Activated CD4-positive, alpha-beta T cell treated with anti-CD3 and anti-CD28 coated beads, Interleukin-2, amount 10 ng/mL, durations not matched to agents 7 days and 5 days (primary cell): ENCODE data around the gene CLEC4D. TPM values are rescaled to one million over a fixed set of nuclear protein-coding genes. Genes with fewer than 3 reads are reported as not detected.
"Not testable (repeated sequence)": the region's sequence is repeated elsewhere in the genome, so short reads cannot be mapped to it uniquely, and the experiment has no call there.

ENCODE experiments used
- CTCF ChIA-PET: fragments of 350-600 bp; sonication (Branson Sonifier 250); formaldehyde crosslinking; loops from one replicate; lab custom pipeline; 2021; ENCODE audit warnings: antibody characterized with exemption; lab: Charles Lee
- POLR2A ChIA-PET: fragments of 350-600 bp; sonication (Branson Sonifier 250); formaldehyde crosslinking; loops from one replicate; lab custom pipeline; 2021; ENCODE audit warnings: antibody characterized with exemption; lab: Charles Lee
- DNase-seq: peaks from one replicate; pipeline ENCODE4 v3.0.0-alpha.2; 2020
- H3K27ac Mint-ChIP-seq: one replicate; pipeline ENCODE4 v1.8.0; 2021; ENCODE audit warnings: mild to moderate bottlenecking, moderate library complexity, mixed read lengths
- H3K27me3 Mint-ChIP-seq: one replicate; pipeline ENCODE4 v1.8.0; 2021; ENCODE audit warnings: mixed read lengths
- H3K36me3 Mint-ChIP-seq: one replicate; pipeline ENCODE4 v1.8.0; 2021; ENCODE audit warnings: low read depth, mixed read lengths
- H3K4me1 Mint-ChIP-seq: one replicate; pipeline ENCODE4 v1.8.0; 2021; ENCODE audit warnings: mixed read lengths
- H3K4me3 Mint-ChIP-seq: one replicate; pipeline ENCODE4 v1.8.0; 2021; ENCODE audit warnings: mild to moderate bottlenecking, moderate library complexity, mixed read lengths
- H3K9me3 Mint-ChIP-seq: one replicate; pipeline ENCODE4 v1.8.0; 2021; ENCODE audit warnings: mixed read lengths
- total RNA-seq, 2 experiments: library from RNA; stranded (reverse); gene quantifications; one replicate each; pipeline ENCODE4 v1.2.3, GENCODE V29; 2021

The CLEC4D gene
- total RNA-seq, 2 experiments from 2014 or later, result not detected

DNA sequence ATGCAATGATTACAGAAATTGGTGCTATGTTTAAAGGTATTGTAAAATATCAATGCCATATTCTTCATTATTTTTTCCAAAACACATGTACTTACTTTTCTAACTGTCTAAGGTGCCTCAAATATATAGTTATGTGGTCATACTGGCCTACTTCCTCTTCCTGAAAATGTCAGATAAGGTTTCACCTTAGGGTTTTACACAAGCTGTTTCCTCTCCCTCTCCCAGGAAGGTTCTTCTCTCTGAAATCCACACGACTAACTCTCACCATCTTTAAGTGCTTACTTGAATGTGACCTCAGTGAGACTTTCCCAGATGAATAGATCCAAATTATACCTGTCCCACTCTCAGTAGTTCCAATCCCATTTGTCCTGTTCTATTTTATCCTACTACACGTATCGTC lies 11.6 kb upstream of the CLEC4D start:
- CTCF ChIA-PET, result no interaction called here
- no peak overlapping the region for H3K27ac Mint-ChIP-seq

DNA sequence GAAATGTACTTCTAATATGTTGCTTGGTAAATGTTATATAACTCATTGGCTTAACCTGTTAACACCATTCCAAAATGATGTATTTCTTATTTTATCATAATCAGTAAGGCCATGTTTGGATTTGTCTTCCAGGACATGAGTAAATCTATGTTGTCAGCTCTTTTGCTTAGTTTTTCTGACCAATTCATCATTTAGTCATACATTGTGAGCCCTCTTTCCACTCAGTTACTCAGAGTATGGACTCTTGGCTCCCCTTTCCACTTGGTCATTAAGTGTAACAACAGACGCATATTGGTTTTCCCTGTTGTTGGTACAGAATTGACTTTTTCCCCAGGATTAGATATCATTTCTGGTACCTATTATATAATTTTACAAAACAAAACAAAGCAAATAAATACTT lies 9.0 kb upstream of the CLEC4D start:
- no peak for DNase-seq

More for the DNA sequence above, 11.6 kb upstream of the CLEC4D start:
- peaks cover 4% of the 10 kb centered on the region for H3K4me1 Mint-ChIP-seq
- no peaks in the 10 kb centered on the region for H3K9me3 Mint-ChIP-seq
- H3K27me3 Mint-ChIP-seq, result peaks cover 41% of the 10 kb centered on the region
- H3K36me3 Mint-ChIP-seq, result no peaks in the 10 kb centered on the region
- no peak overlapping the region for H3K4me3 Mint-ChIP-seq
- POLR2A ChIA-PET, result interaction anchor here (0.5 kb wide), 1 partner anchor 26 kb away, joined by 3 read pairs; no protein-coding TSS in a partner anchor
- DNase-seq, result no peak

DNA sequence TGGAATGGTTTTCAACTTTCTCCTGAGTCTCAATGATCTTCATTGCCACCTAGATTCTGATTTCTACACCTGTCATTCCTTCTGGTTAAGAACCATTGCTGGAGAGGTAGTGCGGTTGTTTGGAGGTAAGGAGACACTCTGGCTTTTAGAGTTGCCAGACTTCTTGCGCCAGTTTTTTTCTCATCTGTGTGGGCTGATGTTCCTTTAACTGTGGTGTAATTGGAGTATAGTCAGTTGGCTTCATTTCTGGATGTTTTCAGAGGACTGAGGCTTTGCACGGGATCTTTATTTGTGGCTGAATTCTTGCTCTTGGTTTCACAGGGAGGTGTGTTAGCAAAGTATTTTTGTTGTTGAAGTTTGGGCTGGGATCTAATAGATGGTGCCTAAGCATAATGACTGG lies 5.7 kb upstream of the CLEC4D start:
- H3K4me1 Mint-ChIP-seq, result no peaks in the 10 kb centered on the region
- ChIA-PET CTCF (no interaction called here), POLR2A (no interaction called here)
- H3K9me3 Mint-ChIP-seq, result no peaks in the 10 kb centered on the region
- H3K27me3 Mint-ChIP-seq, result peaks cover 39% of the 10 kb centered on the region
- no peak overlapping the region for H3K4me3 Mint-ChIP-seq
- H3K27ac Mint-ChIP-seq, result no peak overlapping the region
- H3K36me3 Mint-ChIP-seq, result no peaks in the 10 kb centered on the region
- DNase-seq, result no peak

More for the DNA sequence above, 9.0 kb upstream of the CLEC4D start:
- Mint-ChIP-seq H3K27me3 (peaks cover 39% of the 10 kb centered on the region), H3K27ac (no peak overlapping the region), H3K9me3 (no peaks in the 10 kb centered on the region), H3K4me1 (peaks cover 4% of the 10 kb centered on the region), H3K4me3 (no peak overlapping the region), H3K36me3 (no peaks in the 10 kb centered on the region)
- CTCF ChIA-PET, result no interaction called here
- POLR2A ChIA-PET, result no interaction called here

DNA sequence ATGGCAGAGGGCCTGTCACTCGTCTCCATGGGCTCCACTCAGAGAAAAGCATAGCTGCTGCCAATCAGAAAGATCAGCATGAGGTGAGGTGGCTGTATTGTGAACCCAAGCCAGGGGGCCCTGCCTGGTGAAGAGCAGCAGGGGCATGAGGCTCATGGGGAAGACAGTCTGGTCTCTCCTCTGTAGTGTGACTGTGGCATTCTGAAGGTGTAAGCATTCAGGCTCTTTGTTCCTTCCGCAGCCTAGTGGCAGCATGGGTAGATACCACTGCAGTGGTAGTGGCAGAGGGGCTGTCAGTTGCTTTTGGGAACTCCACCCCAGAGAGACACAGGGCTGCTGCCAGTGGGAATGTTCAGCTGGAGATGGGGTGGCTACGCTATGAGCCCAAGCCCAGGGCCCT lies 5.1 kb upstream of the CLEC4D start:
- Mint-ChIP-seq H3K36me3 (no peaks in the 10 kb centered on the region), H3K27ac (no peak overlapping the region), H3K9me3 (no peaks in the 10 kb centered on the region), H3K4me1 (no peaks in the 10 kb centered on the region), H3K27me3 (peaks cover 41% of the 10 kb centered on the region), H3K4me3 (no peak overlapping the region)
- DNase-seq, result no peak
- POLR2A ChIA-PET, result no interaction called here
- CTCF ChIA-PET, result no interaction called here

DNA sequence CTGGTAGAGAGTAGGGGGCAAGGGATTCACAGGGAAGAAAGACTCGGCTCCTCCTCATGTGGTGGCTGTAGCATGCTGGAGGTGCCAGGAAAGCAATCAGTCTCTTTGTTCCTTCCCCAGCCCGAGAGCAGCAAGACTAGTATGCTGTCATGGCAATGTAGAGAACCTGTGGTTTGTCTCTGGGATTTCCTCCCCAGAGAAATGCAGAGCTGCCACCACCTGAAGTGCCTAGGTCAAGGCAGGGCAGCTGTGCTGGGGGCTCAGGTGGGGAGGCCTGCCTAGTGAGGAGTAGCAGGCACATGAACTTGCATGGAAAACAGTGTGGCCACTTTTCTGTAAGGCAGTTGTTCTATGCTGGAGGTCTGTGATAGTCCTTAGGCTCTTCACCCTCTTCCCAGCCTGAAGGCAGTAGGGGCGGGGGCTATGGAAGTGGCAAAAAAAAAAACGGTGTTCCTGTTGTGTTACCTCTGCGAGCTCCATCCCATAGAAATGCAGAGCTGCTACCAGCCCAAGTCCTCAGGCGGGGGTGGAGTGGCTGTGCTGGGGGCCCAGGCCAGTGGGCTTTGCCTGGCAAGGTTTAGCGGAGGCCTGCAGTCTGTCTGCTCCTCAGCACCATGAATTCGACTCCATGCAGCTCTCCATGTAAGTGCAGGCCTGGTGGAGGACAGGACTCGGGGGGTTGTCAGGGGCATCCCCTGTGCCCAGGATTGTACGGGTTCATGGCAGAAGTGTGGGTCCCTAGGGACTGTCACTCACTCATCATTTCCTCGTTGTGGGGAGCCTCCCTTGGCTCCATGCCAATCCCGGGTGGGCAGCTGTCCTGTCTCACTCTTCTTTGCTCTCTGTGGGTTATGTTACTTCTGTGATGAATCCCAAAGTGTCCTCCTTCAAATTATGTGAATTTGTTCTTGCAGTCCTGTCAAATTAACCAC lies 4.1 kb upstream of the CLEC4D start:
- Mint-ChIP-seq H3K4me1 (no peaks in the 10 kb centered on the region), H3K27ac (no peak overlapping the region), H3K27me3 (peaks cover 45% of the 10 kb centered on the region), H3K4me3 (no peak overlapping the region), H3K36me3 (no peaks in the 10 kb centered on the region), H3K9me3 (no peaks in the 10 kb centered on the region)
- POLR2A ChIA-PET, result no interaction called here
- no peak for DNase-seq
- CTCF ChIA-PET, result interaction anchor here (0.6 kb wide), 1 partner anchor 915 kb away, joined by 3 read pairs; no protein-coding TSS in a partner anchor

DNA sequence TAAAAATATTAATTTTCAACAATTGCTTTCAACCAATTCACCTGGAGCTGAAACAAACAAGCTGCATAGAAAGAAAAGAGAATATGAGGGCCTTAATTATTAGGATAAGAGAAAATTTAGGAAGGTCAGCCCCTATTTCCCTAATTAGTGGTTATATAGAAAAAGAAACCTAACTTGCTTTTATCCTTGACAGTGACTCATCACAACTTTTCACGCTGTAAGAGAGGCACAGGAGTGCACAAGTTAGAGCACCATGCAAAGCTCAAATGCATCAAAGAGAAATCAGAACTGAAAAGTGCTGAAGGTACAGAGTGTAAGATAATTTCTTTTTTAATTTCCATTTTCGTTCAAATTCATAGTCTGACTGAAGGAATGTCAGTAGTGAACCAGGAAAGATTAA lies 4.7 kb downstream of the CLEC4D start:
- CTCF ChIA-PET, result no interaction called here
- POLR2A ChIA-PET, result no interaction called here
- Mint-ChIP-seq H3K36me3 (no peaks in the 10 kb centered on the region), H3K27ac (no peak overlapping the region), H3K4me3 (no peak overlapping the region), H3K4me1 (no peaks in the 10 kb centered on the region), H3K9me3 (peaks cover 3% of the 10 kb centered on the region), H3K27me3 (peaks cover 54% of the 10 kb centered on the region)
- no peak for DNase-seq

DNA sequence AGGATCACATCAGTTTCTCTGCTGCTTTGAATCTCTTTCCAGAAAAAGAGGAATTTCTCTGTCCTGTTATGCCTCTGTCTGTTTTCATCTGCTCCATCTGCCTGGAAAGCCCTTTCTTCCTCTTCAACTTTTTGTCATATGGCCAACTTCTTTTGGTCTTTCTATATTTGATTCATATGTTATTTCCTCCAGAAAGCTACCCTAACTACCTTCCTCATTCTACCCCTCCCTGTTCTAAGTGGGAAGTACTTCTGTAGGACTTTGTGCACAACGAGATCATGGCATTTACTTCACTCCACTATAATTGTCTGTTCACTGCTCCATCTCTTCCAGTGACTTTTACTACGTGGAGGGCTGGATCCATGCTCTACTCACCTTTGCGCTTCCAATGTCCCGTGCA lies 5.9 kb downstream of the CLEC4D start:
- H3K27me3 Mint-ChIP-seq, result peaks cover 59% of the 10 kb centered on the region
- no peaks in the 10 kb centered on the region for H3K4me1 Mint-ChIP-seq
- POLR2A ChIA-PET, result no interaction called here
- no peak overlapping the region for H3K4me3 Mint-ChIP-seq
- H3K36me3 Mint-ChIP-seq, result no peaks in the 10 kb centered on the region
- H3K9me3 Mint-ChIP-seq, result peaks cover 4% of the 10 kb centered on the region
- CTCF ChIA-PET, result no interaction called here
- DNase-seq, result no peak
- H3K27ac Mint-ChIP-seq, result no peak overlapping the region

DNA sequence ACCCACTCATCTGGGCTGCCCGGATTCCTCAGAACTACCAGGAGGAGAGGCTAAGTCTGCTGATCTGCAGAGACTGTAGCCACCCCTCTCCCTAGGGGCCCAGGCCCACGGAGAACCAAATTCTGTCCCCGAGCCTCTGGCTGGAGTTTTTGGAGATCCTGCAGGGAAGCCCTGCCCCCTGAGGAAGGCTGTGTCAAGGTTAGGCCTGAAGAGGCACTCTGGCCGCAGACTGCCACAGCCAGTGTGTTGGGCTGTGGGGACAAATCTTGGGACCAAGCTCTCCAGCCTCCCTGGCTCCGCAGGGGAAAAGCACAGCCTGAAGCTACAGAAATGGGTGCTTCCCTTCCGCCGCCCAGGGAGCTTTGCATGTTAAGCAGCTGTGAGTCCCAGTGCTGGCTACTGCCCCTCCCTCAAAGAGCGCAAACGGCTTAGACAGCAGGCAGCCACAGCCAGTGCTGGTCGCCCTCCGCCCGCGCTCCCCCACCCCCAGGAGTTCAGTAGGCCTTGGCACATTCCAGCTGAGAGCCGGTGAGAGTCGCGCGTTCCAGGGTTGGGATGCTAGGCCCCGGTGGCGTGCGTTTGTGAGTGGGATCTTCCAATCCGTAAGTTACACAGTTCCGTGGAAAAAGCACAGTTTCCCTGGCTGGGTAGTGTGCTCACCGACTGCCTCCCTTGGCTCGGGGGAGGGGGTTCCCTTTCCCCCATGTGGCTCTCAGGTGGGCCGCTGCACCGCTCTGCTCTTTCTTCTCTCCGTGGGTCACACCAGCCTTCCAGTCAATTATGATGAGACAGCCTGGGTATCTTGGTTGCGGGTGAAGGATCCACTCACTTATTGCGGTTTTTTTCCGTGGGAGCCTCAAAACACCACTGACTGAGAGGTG lies 14.2 kb downstream of the CLEC4D start:
- ChIA-PET POLR2A (interaction anchor here (0.6 kb wide), 1 partner anchor 26 kb away, joined by 3 read pairs; no protein-coding TSS in a partner anchor), CTCF (interaction anchor here (0.6 kb wide), 1 partner anchor 77 kb away, joined by 3 read pairs; no protein-coding TSS in a partner anchor)
- H3K4me1 Mint-ChIP-seq, result no peaks in the 10 kb centered on the region
- no peak overlapping the region for H3K27ac Mint-ChIP-seq
- no peak for DNase-seq
- H3K27me3 Mint-ChIP-seq, result peaks cover 47% of the 10 kb centered on the region
- no peak overlapping the region for H3K4me3 Mint-ChIP-seq
- H3K36me3 Mint-ChIP-seq, result no peaks in the 10 kb centered on the region
- peaks cover 13% of the 10 kb centered on the region for H3K9me3 Mint-ChIP-seq

DNA sequence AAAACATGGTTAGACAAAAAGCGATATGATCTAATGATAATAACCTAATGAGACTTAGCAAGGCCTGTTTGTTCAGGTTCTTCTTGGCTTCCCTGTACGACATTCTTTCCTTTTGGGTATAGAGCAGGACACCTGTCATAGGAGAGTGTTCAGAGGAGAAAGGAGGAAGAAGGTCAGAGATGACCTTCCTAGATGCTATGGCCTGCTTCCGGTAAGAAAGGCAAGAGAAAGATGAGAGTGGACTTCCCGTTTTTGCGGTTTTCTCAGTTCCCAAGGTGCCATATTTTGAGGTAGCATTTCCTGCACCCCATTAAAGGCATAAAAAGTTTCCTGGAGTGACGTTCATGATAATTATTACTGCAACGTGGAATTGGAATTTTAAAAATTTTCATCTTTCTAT lies 18.7 kb downstream of the CLEC4D start:
- no peak overlapping the region for H3K4me3 Mint-ChIP-seq

DNA sequence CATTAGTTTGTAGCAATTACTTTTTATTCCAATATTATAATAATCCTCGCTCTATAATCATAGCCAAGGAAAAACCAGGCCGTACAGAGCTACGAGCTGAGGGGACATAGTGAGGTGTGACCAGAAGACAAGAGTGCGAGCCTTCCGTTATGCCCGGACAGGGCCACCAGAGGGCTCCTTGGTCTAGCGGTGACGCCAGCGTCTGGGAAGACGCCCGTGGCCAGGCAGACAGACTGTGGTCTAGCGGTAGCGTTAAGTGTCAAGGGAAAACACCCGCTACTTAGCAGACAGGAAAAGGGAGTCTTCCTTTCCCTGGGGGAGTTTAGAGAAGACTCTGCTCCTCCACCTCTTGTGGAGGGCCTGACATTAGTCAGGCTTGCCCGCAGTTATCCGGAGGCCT lies 24.5 kb downstream of the CLEC4D start:
- POLR2A ChIA-PET, H3K9me3 Mint-ChIP-seq, H3K4me1 Mint-ChIP-seq, H3K27ac Mint-ChIP-seq, CTCF ChIA-PET, H3K4me3 Mint-ChIP-seq, H3K36me3 Mint-ChIP-seq, DNase-seq: not testable (repeated sequence)
- H3K27me3 Mint-ChIP-seq, result peaks cover 49% of the 10 kb centered on the region

More for the DNA sequence above, 18.7 kb downstream of the CLEC4D start:
- no peaks in the 10 kb centered on the region for H3K4me1 Mint-ChIP-seq
- CTCF ChIA-PET, result no interaction called here
- H3K27ac Mint-ChIP-seq, result no peak overlapping the region
- DNase-seq, result no peak
- no peaks in the 10 kb centered on the region for H3K9me3 Mint-ChIP-seq
- POLR2A ChIA-PET, result no interaction called here
- no peaks in the 10 kb centered on the region for H3K36me3 Mint-ChIP-seq
- H3K27me3 Mint-ChIP-seq, result peaks cover 31% of the 10 kb centered on the region

DNA sequence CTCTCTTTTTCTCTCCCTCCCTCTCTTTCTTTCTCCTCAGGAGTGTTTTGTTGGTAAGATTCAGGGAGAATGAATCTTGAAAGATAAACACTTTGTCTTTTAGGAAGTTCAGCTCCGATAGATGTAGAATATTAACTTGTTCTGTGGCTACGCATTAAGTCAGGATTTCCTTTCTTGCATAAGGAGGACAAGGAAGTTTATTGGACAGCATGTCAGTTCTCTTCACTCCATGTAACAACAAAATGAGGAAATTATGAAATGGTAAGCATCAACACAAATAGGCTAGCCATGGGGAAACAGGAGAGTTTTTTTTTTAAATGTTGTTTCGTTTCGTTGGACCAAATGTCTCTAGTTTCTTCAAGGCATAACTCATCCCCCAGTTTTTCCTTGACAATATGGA lies 27.5 kb downstream of the CLEC4D start, which contains the start of gene CLEC4E:
CLEC4E (minus strand) TSS at position 75 of the 400 bp plus-strand sequence. CDS start 108 bp downstream, outside the sequence.
- H3K9me3 Mint-ChIP-seq, DNase-seq, H3K4me1 Mint-ChIP-seq, CTCF ChIA-PET, H3K36me3 Mint-ChIP-seq, POLR2A ChIA-PET, H3K4me3 Mint-ChIP-seq, H3K27ac Mint-ChIP-seq: not testable (repeated sequence)
- H3K27me3 Mint-ChIP-seq, result peaks cover 33% of the 10 kb centered on the region

DNA sequence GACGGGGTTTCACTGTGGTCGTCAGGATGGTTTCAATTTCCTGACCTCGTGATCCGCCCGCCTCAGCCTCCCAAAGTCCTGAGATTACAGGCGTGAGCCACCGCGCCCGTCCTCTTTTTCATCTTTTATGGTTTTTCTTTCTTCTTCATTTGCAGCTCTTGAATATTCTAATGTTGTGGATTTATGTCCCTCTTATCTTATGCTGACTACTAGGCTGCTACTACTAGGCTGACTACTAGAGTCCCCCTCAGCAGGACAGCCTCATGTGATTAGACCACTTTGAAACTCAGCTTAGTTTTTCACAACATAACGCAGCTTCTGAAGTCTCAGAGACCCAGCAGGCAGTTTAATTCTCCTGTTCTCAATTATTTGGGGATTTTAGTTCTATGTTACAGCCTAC lies 28.3 kb downstream of the CLEC4D start:
- no peak overlapping the region for H3K27ac Mint-ChIP-seq
- ChIA-PET POLR2A (no interaction called here), CTCF (no interaction called here)
- no peaks in the 10 kb centered on the region for H3K9me3 Mint-ChIP-seq
- H3K36me3 Mint-ChIP-seq, result no peaks in the 10 kb centered on the region
- no peak overlapping the region for H3K4me3 Mint-ChIP-seq
- DNase-seq, result no peak
- H3K4me1 Mint-ChIP-seq, result peaks cover 6% of the 10 kb centered on the region
- peaks cover 33% of the 10 kb centered on the region for H3K27me3 Mint-ChIP-seq
